Smooth muscle cell (in vitro differentiated cells): Measurements from ENCODE around the gene HYPK. TPM values are rescaled to one million over a fixed set of nuclear protein-coding genes. Genes with fewer than 3 reads are reported as not detected.
"Not testable (repeated sequence)": the region's sequence is repeated elsewhere in the genome, so short reads cannot be mapped to it uniquely, and the experiment has no call there.

Experiments used
- DNase-seq: peaks from one replicate; lab custom pipeline; 2025; ENCODE audit not compliant: unreplicated experiment; lab: John Stamatoyannopoulos, UW
- H2AFZ ChIP-seq: fragments of 200-600 bp; sonication (generic); 2 replicates; pipeline ENCODE4 v1.6.0; 2016; ENCODE audit warnings: antibody characterized with exemption, low read depth, mild to moderate bottlenecking
- H3F3A ChIP-seq: fragments of 200-600 bp; sonication (generic); 2 replicates; pipeline ENCODE4 v1.6.0; 2017; ENCODE audit warnings: antibody characterized with exemption, low read depth
- H3K27ac ChIP-seq: fragments of 200-600 bp; sonication (generic); 2 replicates; pipeline ENCODE4 v1.5.1; 2016; ENCODE audit warnings: low read depth, mild to moderate bottlenecking
- H3K27me3 ChIP-seq: fragments of 200-600 bp; sonication (generic); 2 replicates; pipeline ENCODE4 v1.6.1; 2016; ENCODE audit warnings: low read depth, mild to moderate bottlenecking
- H3K36me3 ChIP-seq: fragments of 200-600 bp; sonication (generic); 2 replicates; pipeline ENCODE4 v1.5.1; 2016; ENCODE audit warnings: low read depth
- H3K4me1 ChIP-seq: fragments of 200-600 bp; sonication (generic); 2 replicates; pipeline ENCODE4 v1.5.1; 2016; ENCODE audit warnings: low read depth
- H3K4me2 ChIP-seq: fragments of 200-600 bp; sonication (generic); 2 replicates; pipeline ENCODE4 v1.6.0; 2016; ENCODE audit warnings: mild to moderate bottlenecking
- H3K4me3 ChIP-seq: fragments of 200-600 bp; sonication (generic); 2 replicates; pipeline ENCODE4 v1.5.1; 2016; ENCODE audit warnings: mild to moderate bottlenecking
- H3K79me2 ChIP-seq: fragments of 200-600 bp; sonication (generic); 2 replicates; pipeline ENCODE4 v1.6.0; 2016; ENCODE audit warnings: low read depth, mild to moderate bottlenecking
- H3K9ac ChIP-seq: fragments of 200-600 bp; sonication (generic); 2 replicates; pipeline ENCODE4 v1.6.0; 2016; ENCODE audit warnings: low read depth
- H3K9me3 ChIP-seq: fragments of 200-600 bp; sonication (generic); replicated peaks from 2 replicates; pipeline ENCODE4 v1.5.1; 2016; ENCODE audit warnings: low read depth
- H4K20me1 ChIP-seq: fragments of 200-600 bp; sonication (generic); 2 replicates; pipeline ENCODE4 v1.6.0; 2016; ENCODE audit warnings: low read depth
- CTCF ChIP-seq: fragments of 200-600 bp; sonication (generic); IDR thresholded peaks from 2 replicates; pipeline ENCODE4 v1.5.1; 2017; ENCODE audit warnings: borderline replicate concordance, mild to moderate bottlenecking, antibody characterized with exemption; ENCODE audit not compliant: insufficient read depth, poor library complexity, severe bottlenecking
- WGBS: methylation state at CpG from one replicate; pipeline ENCODE4 v1.1.7; 2016; ENCODE audit warnings: low lambda C conversion rate; 5-methylcytosine and 5-hydroxymethylcytosine counted together
- polyA plus RNA-seq: library from polyadenylated mRNA; unstranded; fragments of >200 nt; fragmentation: Nextera tagmentation; extraction: Ambion mirVana; gene quantifications from 2 replicates; pipeline ENCODE4 v1.2.1, GENCODE V29; 2016
- total RNA-seq: library from RNA; depleted of rRNA; stranded (reverse); fragments of >200 nt; gene quantifications from 2 replicates; pipeline ENCODE4 v1.2.3, GENCODE V29; 2014

The HYPK gene
- total and polyA plus RNA-seq, 2 experiments from 2014 or later, result 7.3 to 14.7 TPM

DNA sequence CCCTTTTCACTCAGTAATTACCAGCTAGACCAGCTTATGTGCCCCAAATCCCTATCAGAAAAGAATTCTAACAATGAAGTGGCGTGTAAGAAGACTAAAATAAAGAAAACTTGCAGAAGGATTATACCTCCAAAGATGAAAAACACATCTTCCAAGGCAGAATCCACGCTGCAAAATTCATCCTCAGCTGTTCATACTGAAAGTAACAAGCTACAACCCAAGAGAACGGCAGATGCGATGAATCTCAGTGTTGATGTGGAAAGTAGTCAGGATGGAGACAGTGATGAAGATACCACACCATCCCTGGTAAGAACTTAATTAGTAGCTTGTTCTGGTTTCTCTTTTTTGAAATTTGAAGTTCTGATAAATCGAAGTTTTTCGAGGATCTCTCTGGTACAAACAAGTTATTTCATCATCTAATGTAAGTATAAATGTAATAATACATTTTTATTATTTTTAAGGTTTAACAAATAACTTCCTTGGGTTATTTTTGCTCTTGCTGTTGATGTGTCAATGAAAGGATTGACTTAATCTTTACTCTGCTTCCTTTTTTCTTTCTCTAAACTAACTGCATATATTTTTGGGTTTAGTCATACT, 27.8 kb downstream of the HYPK start:
- H3F3A ChIP-seq, result peaks cover 8% of the 10 kb centered on the region
- peak overlapping the region; percentile 72 for H2AFZ ChIP-seq
- H3K36me3 ChIP-seq, result no peaks in the 10 kb centered on the region
- H3K9ac ChIP-seq, result no peak overlapping the region
- no peaks in the 10 kb centered on the region for H4K20me1 ChIP-seq
- H3K4me3 ChIP-seq, result peak overlapping the region; percentile 58
- peaks cover 12% of the 10 kb centered on the region for H3K4me1 ChIP-seq
- no peaks in the 10 kb centered on the region for H3K27me3 ChIP-seq
- peak overlapping the region; percentile 49 for H3K4me2 ChIP-seq
- no peak overlapping the region for H3K27ac ChIP-seq
- 91% methylated on average over 6 of the region's 6 CpGs for WGBS
- DNase-seq, result no peak
- TF ChIP-seq CTCF, result no peak
- no peaks in the 10 kb centered on the region for H3K9me3 ChIP-seq
- H3K79me2 ChIP-seq, result peaks cover 11% of the 10 kb centered on the region

DNA sequence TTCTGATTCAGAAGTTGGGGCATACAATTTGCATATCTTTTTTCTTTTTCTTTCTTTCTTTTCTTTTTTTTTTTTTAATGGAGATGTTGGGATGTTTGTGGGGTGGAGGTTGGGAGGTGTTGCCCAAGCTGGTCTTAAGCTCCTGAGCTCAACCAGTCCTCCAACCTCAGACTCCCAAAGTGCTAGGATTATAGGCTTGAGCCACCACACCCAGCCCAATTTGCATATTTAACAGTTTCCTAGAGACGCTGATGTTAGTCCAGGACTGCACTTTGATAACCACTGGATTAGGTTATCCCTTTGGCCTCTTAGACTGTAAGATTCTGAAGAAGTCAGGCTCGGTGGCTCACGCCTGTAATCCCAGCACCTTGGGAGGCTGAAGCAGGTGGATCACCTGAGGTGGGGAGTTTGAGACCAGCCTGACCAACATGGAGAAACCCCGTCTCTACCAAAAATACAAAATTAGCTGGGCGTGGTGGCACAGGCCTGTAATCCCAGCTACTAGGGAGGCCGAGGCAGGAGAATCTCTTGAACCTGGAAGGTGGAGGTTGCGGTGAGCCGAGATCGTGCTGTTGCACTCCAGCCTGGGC, 29.6 kb downstream of the HYPK start:
- not testable (repeated sequence) for H3K9ac ChIP-seq, DNase-seq, H2AFZ ChIP-seq, H3K27me3 ChIP-seq, H3F3A ChIP-seq, H3K79me2 ChIP-seq, H3K4me3 ChIP-seq, H3K4me2 ChIP-seq, H4K20me1 ChIP-seq, H3K36me3 ChIP-seq, H3K4me1 ChIP-seq, H3K27ac ChIP-seq, H3K9me3 ChIP-seq
- WGBS, result 95% methylated on average over 9 of the region's 9 CpGs

DNA sequence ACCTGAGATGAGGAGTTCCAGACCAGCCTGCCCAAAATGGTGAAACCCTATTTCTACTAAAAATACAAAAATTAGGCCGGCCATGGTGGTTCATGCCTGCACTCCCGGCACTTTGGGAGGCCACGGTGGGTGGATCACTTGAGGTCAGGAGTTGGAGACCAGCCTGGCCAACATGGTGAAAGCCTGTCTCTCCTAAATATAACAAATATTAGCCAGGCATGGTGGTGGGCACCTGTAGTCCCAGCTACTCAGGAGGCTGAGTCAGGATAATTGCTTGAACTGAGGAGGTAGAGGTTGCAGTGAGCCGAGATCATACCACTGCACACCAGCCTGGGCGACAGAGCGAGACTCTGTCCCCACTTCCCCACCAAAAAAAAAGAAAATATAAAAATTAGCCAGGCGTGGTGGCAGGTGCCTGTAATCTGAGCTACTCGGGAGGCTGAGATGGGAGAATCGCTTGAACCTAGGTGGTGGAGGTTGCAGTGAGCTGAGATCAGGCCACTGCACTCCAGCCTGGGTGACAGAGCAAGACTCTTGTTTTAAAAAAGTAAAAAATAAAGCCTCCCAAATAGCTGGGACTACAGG, 30.4 kb downstream of the HYPK start:
- H3K79me2 ChIP-seq, H2AFZ ChIP-seq, H3K9ac ChIP-seq, H3F3A ChIP-seq, DNase-seq, H3K4me1 ChIP-seq, H3K36me3 ChIP-seq, H3K4me2 ChIP-seq, H3K4me3 ChIP-seq, H3K27ac ChIP-seq, H4K20me1 ChIP-seq, H3K9me3 ChIP-seq, H3K27me3 ChIP-seq: not testable (repeated sequence)
- 98% methylated on average over 9 of the region's 9 CpGs for WGBS

- H2AFZ ChIP-seq, H3K4me3 ChIP-seq, H3K36me3 ChIP-seq, H3K9ac ChIP-seq, H3K27me3 ChIP-seq, H3K4me2 ChIP-seq, H4K20me1 ChIP-seq, H3K4me1 ChIP-seq, H3K27ac ChIP-seq, H3F3A ChIP-seq, H3K9me3 ChIP-seq, H3K79me2 ChIP-seq, DNase-seq: not testable (repeated sequence)
- WGBS, result 95% methylated on average over 14 of the region's 14 CpGs
Observed at GRCh38 chr15:43831519-43832052, 31.2 kb downstream of the HYPK start.

DNA sequence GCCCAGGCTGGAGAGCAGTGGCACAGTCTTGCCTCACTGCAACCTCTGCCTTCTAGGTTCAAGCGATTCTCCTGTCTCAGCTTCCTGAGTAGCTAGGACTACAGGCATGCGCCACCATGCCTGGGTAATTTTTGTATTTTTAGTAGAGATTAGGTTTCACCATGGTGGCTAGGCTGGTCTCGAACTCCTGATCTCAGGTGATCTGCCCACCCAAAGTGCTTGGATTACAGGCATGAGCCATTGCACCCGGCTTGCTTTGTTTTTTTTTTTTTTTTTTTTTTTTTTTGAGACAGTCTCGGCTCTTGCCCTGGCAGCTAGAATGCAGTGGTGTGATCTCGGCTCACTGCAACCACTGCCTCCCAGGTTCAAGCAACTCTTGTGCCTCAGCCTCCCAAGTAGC, 32.1 kb downstream of the HYPK start:
- not testable (repeated sequence) for H3K27ac ChIP-seq, H3K4me1 ChIP-seq, DNase-seq, H2AFZ ChIP-seq, H4K20me1 ChIP-seq, H3K36me3 ChIP-seq, H3K9me3 ChIP-seq, H3K79me2 ChIP-seq, H3K4me3 ChIP-seq, H3K9ac ChIP-seq, H3K27me3 ChIP-seq, H3F3A ChIP-seq, H3K4me2 ChIP-seq
- 92% methylated on average over 6 of the region's 6 CpGs for WGBS
